HepG2 (cell line): ENCODE measurements around the gene INKA2. TPM values are rescaled to one million over a fixed set of nuclear protein-coding genes. Genes with fewer than 3 reads are reported as not detected.

Experiments used
- ARNTL ChIP-seq: sonication (generic); formaldehyde crosslinking; IDR thresholded peaks from 2 replicates; pipeline ENCODE4 v1.4.0; 2020; ENCODE audit warnings: mild to moderate bottlenecking, missing genetic modification reagents
- CHD4 ChIP-seq: fragments of 200-600 bp; sonication (generic); IDR thresholded peaks from 2 replicates; pipeline ENCODE4 v1.7.0; 2017; ENCODE audit warnings: mild to moderate bottlenecking, low read length, borderline replicate concordance
- CREB1 ChIP-seq, 2 experiments: fragments of 450-650 bp in 1 of 2; IDR thresholded peaks; 2 replicates each; pipeline ENCODE4 v1.6.1; 2016 to 2017; ENCODE audit warnings: control low read depth in 1 of 2, mild to moderate bottlenecking in 1 of 2, missing compliant biosample characterization in 1 of 2, missing genetic modification characterization in 1 of 2
- JUNB ChIP-seq: sonication (generic); formaldehyde crosslinking; IDR thresholded peaks from 2 replicates; pipeline ENCODE4 v1.8.0; 2022; ENCODE audit warnings: missing genetic modification reagents, mild to moderate bottlenecking, borderline replicate concordance
- MAFG ChIP-seq: sonication (generic); formaldehyde crosslinking; IDR thresholded peaks from 2 replicates; pipeline ENCODE4 v1.5.1; 2020; ENCODE audit warnings: mild to moderate bottlenecking, missing genetic modification reagents
- MLLT10 ChIP-seq: sonication (generic); formaldehyde crosslinking; IDR thresholded peaks from 2 replicates; pipeline ENCODE4 v1.4.0; 2020; ENCODE audit warnings: missing genetic modification reagents
- MTERF4 ChIP-seq: sonication (generic); formaldehyde crosslinking; IDR thresholded peaks from 2 replicates; pipeline ENCODE4 v1.8.0; 2023; ENCODE audit warnings: mild to moderate bottlenecking, missing genetic modification reagents
- RFXAP ChIP-seq: sonication (generic); formaldehyde crosslinking; IDR thresholded peaks from 2 replicates; pipeline ENCODE4 v1.4.0; 2020; ENCODE audit warnings: missing genetic modification reagents, borderline replicate concordance
- TBL1XR1 ChIP-seq: fragments of 150-350 bp; IDR thresholded peaks from 2 replicates; pipeline ENCODE4 v1.6.1; 2014; ENCODE audit warnings: borderline replicate concordance, low read length; ENCODE audit not compliant: partially characterized antibody
- ZBTB38 ChIP-seq: sonication (generic); formaldehyde crosslinking; IDR thresholded peaks from 2 replicates; pipeline ENCODE4 v1.5.1; 2020; ENCODE audit warnings: mild to moderate bottlenecking, missing genetic modification reagents
- ZBTB40 ChIP-seq, 2 experiments: fragments of 450-650 bp in 1 of 2; sonication (generic) in 1 of 2; formaldehyde crosslinking in 1 of 2; IDR thresholded peaks; 2 replicates each; pipeline versions ENCODE4 v1.6.1 to v1.8.0; 2016 to 2022; ENCODE audit warnings: antibody characterized with exemption in 1 of 2, mild to moderate bottlenecking in 1 of 2, missing genetic modification reagents in 1 of 2
- ZC3H13 ChIP-seq: sonication (generic); formaldehyde crosslinking; IDR thresholded peaks from 2 replicates; pipeline ENCODE4 v1.8.1; 2023; ENCODE audit warnings: mild to moderate bottlenecking, missing genetic modification reagents, moderate library complexity
- ZMAT3 ChIP-seq: sonication (generic); formaldehyde crosslinking; conservative IDR thresholded peaks from 2 replicates; pipeline ENCODE4 v1.7.0; 2021; ENCODE audit warnings: missing genetic modification reagents
- ZNF138 ChIP-seq: sonication (generic); formaldehyde crosslinking; IDR thresholded peaks from 2 replicates; pipeline ENCODE4 v1.5.0; 2020; ENCODE audit warnings: mild to moderate bottlenecking, low read depth, missing genetic modification reagents
- ZNF430 ChIP-seq: sonication (generic); formaldehyde crosslinking; IDR thresholded peaks from 2 replicates; pipeline ENCODE4 v1.9.0; 2021; ENCODE audit warnings: mild to moderate bottlenecking, missing genetic modification reagents
- ZNF431 ChIP-seq: sonication (generic); formaldehyde crosslinking; IDR thresholded peaks from 2 replicates; pipeline ENCODE4 v1.9.0; 2022; ENCODE audit warnings: missing genetic modification reagents, low read depth, mild to moderate bottlenecking, borderline replicate concordance
- ZNF558 ChIP-seq: sonication (generic); formaldehyde crosslinking; IDR thresholded peaks from 2 replicates; pipeline ENCODE4 v1.9.0; 2022; ENCODE audit warnings: mild to moderate bottlenecking, missing genetic modification reagents, borderline replicate concordance
- ZNF709 ChIP-seq: sonication (generic); formaldehyde crosslinking; IDR thresholded peaks from 2 replicates; pipeline ENCODE4 v1.5.0; 2020; ENCODE audit warnings: mild to moderate bottlenecking, missing genetic modification reagents
- ZNF839 ChIP-seq: sonication (generic); formaldehyde crosslinking; IDR thresholded peaks from 2 replicates; pipeline ENCODE4 v1.4.0; 2020; ENCODE audit warnings: missing genetic modification reagents, mild to moderate bottlenecking, borderline replicate concordance
- polyA plus RNA-seq, 8 experiments: library from polyadenylated mRNA; depleted of rRNA in 3 of 8; stranded (reverse) in 7 of 8; unstranded in 1 of 8; fragments of >200 nt; fragmentation: Illumina TruSeq in 4 of 8; extraction: Trizol in 4 of 8; gene quantifications; 2 replicates each; pipeline versions ENCODE4 v1.2.1 to v1.2.3, GENCODE V29; 2011 to 2016; ENCODE audit warnings: low read depth in 4 of 8, missing spikeins in 1 of 8, mixed read lengths in 1 of 8; ENCODE audit not compliant: insufficient read depth in 1 of 8
- total RNA-seq, 5 experiments: library from RNA; depleted of rRNA; stranded (reverse); fragments of >200 nt; fragmentation: Illumina TruSeq; extraction: Trizol; gene quantifications; 2 replicates each; pipeline ENCODE4 v1.2.3, GENCODE V29; 2016; ENCODE audit warnings: low read depth in 1 of 5

Gene INKA2
- total and polyA plus RNA-seq, 2 of the 13 experiments (the other 11 are each of a cell fraction or from before 2014, with no cell fraction given): 2.6 to 4.6 TPM

GRCh38 chr1:111739194-111739924 lies at the start of gene INKA2 (continued):
- no peak for TF ChIP-seq ZBTB40 (IDR thresholded peaks at IDR 0.05)
- TF ChIP-seq ZBTB40 (CRISPR knock-in tag; IDR thresholded peaks at IDR 0.05): peak; percentile 69; the same call in 1 of the 2 replicates
- no peak for TF ChIP-seq CHD4
- peak; percentile 79 for TF ChIP-seq ZBTB38
- TF ChIP-seq ZNF558: no peak; the same call in 1 of the 2 replicates
- peak; percentile 67 for TF ChIP-seq ZMAT3
- peak; percentile 96 for TF ChIP-seq ZNF430 (CRISPR knock-in tag)
- TF ChIP-seq JUNB (CRISPR knock-in tag): no peak
- 0 out of 2 replicates have a peak, but pooled peaks have one; percentile 61 for TF ChIP-seq ZNF138 (CRISPR knock-in tag)
- TF ChIP-seq MTERF4 (CRISPR knock-in tag): no peak
- peak; percentile 77; the same call in 1 of the 2 replicates for TF ChIP-seq RFXAP (CRISPR knock-in tag)
- no peak for TF ChIP-seq ZNF709
- peak; percentile 52; the same call in 1 of the 2 replicates for TF ChIP-seq ZC3H13 (CRISPR knock-in tag)
- no peak for TF ChIP-seq ZNF839 (CRISPR knock-in tag)
- TF ChIP-seq MLLT10: no peak
- TF ChIP-seq ZNF431 (CRISPR knock-in tag): no peak; the same call in 1 of the 2 replicates
- TF ChIP-seq CREB1 (IDR thresholded peaks at IDR 0.05): no peak
- TF ChIP-seq CREB1 (CRISPR knock-in tag; IDR thresholded peaks at IDR 0.05): no peak
- TF ChIP-seq TBL1XR1: no peak
- TF ChIP-seq MAFG (CRISPR knock-in tag): no peak
- 0 out of 2 replicates have a peak, but pooled peaks have one; percentile 20 for TF ChIP-seq ARNTL (CRISPR knock-in tag)
